K562 (cell line): ENCODE measurements around the gene HNRNPA3. TPM values are rescaled to one million over a fixed set of nuclear protein-coding genes. Genes with fewer than 3 reads are reported as not detected.

Experiments used
- HMG20B ChIP-seq: fragments of 250-450 bp; sonication (Bioruptor Pico); IDR thresholded peaks from 2 replicates; pipeline ENCODE4 v1.5.0; 2021; ENCODE audit warnings: mild to moderate bottlenecking
- MCM3 ChIP-seq: fragments of 450-650 bp; IDR thresholded peaks from 2 replicates; pipeline ENCODE4 v1.6.1; 2016
- MTA3 ChIP-seq: fragments of 450-650 bp; formaldehyde crosslinking; IDR thresholded peaks from 2 replicates; pipeline ENCODE4 v1.6.1; 2017; ENCODE audit warnings: mild to moderate bottlenecking, borderline replicate concordance
- NR1H2 ChIP-seq: sonication (generic); formaldehyde crosslinking; IDR thresholded peaks from 2 replicates; pipeline ENCODE4 v1.4.0; 2020; ENCODE audit warnings: mild to moderate bottlenecking, missing genetic modification reagents
- POU5F1 ChIP-seq: fragments of 150-350 bp; IDR thresholded peaks from 2 replicates; pipeline ENCODE4 v1.6.1; 2014; ENCODE audit warnings: borderline replicate concordance, low read length, low read depth, mild to moderate bottlenecking; ENCODE audit not compliant: partially characterized antibody
- RBFOX2 ChIP-seq: fragments of 200-400 bp; formaldehyde crosslinking; IDR thresholded peaks from 2 replicates; pipeline ENCODE4 v1.6.1; 2017; ENCODE audit warnings: low read depth, mild to moderate bottlenecking, low read length, moderate library complexity
- ZNF253 ChIP-seq: fragments of 250-450 bp; sonication (Bioruptor Pico); conservative IDR thresholded peaks from 2 replicates; pipeline ENCODE4 v1.6.1; 2021; ENCODE audit warnings: mild to moderate bottlenecking
- ZNF316 ChIP-seq: fragments of 450-650 bp; IDR thresholded peaks from 2 replicates; pipeline ENCODE4 v1.6.1; 2016
- ZNF347 ChIP-seq: fragments of 450-650 bp; formaldehyde crosslinking; IDR thresholded peaks from 2 replicates; pipeline ENCODE4 v1.4.0; 2020; ENCODE audit warnings: low read depth, mild to moderate bottlenecking, moderate library complexity
- ZNF384 ChIP-seq: IDR thresholded peaks from 2 replicates; pipeline ENCODE4 v1.6.1; 2012; ENCODE audit warnings: low read depth, low read length, improper control_type of control experiment
- ZNF408 ChIP-seq: fragments of 250-450 bp; sonication (Bioruptor Pico); IDR thresholded peaks from 2 replicates; pipeline ENCODE4 v1.4.0; 2020; ENCODE audit warnings: low read depth, mild to moderate bottlenecking, moderate library complexity
- ZNF507 ChIP-seq: conservative IDR thresholded peaks from 2 replicates; pipeline ENCODE4 v1.6.1; 2017; ENCODE audit warnings: missing genetic modification characterization, missing compliant biosample characterization
- ZNF584 ChIP-seq: fragments of 200-800 bp; sonication (Bioruptor generic); IDR thresholded peaks from 2 replicates; pipeline ENCODE4 v1.6.1; 2016; ENCODE audit warnings: low read depth, mild to moderate bottlenecking, missing genetic modification characterization, missing compliant biosample characterization
- ZNF766 ChIP-seq: fragments of 200-800 bp; sonication (Bioruptor generic); conservative IDR thresholded peaks from 2 replicates; pipeline ENCODE4 v1.6.1; 2016; ENCODE audit warnings: missing genetic modification characterization, missing compliant biosample characterization
- polyA plus RNA-seq, 8 experiments: library from polyadenylated mRNA; depleted of rRNA in 4 of 8; stranded (reverse) in 5 of 8; unstranded in 3 of 8; fragments of >200 nt; fragmentation: Nextera tagmentation in 2 of 8; fragmentation: Illumina TruSeq in 1 of 8; extraction: Ambion mirVana in 2 of 8; extraction: Trizol in 1 of 8; gene quantifications; 2 replicates each; pipeline versions ENCODE4 v1.2.1 to v1.2.3, GENCODE V29; 2011 to 2014; ENCODE audit warnings: inconsistent platforms in 1 of 8, missing spikeins in 1 of 8
- total RNA-seq, 7 experiments: library from RNA; depleted of rRNA in 6 of 7; stranded (reverse); fragments of >200 nt in 6 of 7; fragmentation: Illumina TruSeq in 2 of 7; extraction: Trizol in 2 of 7; gene quantifications; 2 replicates each; pipeline versions ENCODE4 v1.2.1 to v1.2.3, GENCODE V29; 2011 to 2021; ENCODE audit warnings: low replicate concordance in 1 of 7
- TF ChIP-seq, protein P1 (sequence below): fragments of 450-650 bp; IDR thresholded peaks from 2 replicates; pipeline ENCODE4 v1.6.1; 2016; ENCODE audit warnings: mild to moderate bottlenecking, moderate library complexity
- TF ChIP-seq, protein P2 (sequence below): fragments of 250-450 bp; sonication (Bioruptor Pico); IDR thresholded peaks from 2 replicates; pipeline ENCODE4 v1.4.0; 2020; ENCODE audit warnings: mild to moderate bottlenecking, moderate library complexity

HNRNPA3 gene
- total and polyA plus RNA-seq, 9 of the 15 experiments (the other 6 are each of a cell fraction or from before 2014, with no cell fraction given) = 72.8 to 428 (median 192) TPM

DNA sequence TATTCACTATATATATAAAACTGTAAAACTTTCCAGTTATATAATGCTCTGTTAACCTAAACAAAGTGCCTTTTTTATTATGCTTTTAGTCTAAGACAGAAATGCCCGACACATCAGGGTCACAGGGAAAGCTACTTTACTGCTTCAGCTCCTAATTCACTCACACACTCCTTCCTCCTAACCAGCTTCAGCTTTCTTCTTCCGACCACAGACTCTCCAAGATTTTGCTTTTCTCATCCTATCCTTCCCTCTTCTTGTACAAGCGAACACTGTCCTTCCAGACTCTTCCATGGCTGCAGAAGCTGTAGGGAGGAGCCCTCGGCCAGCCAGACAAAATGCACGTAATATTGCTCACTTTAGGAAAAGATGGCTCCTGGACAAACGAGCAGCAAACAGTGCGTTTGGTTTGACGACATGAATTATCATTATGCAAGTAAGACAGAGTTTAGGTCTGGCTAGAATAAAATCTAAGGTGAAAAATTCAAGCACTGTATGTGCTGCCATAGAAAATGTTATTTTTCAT lies 47.5 kb upstream of the HNRNPA3 start (continued):
- TF ChIP-seq, protein P1, sequence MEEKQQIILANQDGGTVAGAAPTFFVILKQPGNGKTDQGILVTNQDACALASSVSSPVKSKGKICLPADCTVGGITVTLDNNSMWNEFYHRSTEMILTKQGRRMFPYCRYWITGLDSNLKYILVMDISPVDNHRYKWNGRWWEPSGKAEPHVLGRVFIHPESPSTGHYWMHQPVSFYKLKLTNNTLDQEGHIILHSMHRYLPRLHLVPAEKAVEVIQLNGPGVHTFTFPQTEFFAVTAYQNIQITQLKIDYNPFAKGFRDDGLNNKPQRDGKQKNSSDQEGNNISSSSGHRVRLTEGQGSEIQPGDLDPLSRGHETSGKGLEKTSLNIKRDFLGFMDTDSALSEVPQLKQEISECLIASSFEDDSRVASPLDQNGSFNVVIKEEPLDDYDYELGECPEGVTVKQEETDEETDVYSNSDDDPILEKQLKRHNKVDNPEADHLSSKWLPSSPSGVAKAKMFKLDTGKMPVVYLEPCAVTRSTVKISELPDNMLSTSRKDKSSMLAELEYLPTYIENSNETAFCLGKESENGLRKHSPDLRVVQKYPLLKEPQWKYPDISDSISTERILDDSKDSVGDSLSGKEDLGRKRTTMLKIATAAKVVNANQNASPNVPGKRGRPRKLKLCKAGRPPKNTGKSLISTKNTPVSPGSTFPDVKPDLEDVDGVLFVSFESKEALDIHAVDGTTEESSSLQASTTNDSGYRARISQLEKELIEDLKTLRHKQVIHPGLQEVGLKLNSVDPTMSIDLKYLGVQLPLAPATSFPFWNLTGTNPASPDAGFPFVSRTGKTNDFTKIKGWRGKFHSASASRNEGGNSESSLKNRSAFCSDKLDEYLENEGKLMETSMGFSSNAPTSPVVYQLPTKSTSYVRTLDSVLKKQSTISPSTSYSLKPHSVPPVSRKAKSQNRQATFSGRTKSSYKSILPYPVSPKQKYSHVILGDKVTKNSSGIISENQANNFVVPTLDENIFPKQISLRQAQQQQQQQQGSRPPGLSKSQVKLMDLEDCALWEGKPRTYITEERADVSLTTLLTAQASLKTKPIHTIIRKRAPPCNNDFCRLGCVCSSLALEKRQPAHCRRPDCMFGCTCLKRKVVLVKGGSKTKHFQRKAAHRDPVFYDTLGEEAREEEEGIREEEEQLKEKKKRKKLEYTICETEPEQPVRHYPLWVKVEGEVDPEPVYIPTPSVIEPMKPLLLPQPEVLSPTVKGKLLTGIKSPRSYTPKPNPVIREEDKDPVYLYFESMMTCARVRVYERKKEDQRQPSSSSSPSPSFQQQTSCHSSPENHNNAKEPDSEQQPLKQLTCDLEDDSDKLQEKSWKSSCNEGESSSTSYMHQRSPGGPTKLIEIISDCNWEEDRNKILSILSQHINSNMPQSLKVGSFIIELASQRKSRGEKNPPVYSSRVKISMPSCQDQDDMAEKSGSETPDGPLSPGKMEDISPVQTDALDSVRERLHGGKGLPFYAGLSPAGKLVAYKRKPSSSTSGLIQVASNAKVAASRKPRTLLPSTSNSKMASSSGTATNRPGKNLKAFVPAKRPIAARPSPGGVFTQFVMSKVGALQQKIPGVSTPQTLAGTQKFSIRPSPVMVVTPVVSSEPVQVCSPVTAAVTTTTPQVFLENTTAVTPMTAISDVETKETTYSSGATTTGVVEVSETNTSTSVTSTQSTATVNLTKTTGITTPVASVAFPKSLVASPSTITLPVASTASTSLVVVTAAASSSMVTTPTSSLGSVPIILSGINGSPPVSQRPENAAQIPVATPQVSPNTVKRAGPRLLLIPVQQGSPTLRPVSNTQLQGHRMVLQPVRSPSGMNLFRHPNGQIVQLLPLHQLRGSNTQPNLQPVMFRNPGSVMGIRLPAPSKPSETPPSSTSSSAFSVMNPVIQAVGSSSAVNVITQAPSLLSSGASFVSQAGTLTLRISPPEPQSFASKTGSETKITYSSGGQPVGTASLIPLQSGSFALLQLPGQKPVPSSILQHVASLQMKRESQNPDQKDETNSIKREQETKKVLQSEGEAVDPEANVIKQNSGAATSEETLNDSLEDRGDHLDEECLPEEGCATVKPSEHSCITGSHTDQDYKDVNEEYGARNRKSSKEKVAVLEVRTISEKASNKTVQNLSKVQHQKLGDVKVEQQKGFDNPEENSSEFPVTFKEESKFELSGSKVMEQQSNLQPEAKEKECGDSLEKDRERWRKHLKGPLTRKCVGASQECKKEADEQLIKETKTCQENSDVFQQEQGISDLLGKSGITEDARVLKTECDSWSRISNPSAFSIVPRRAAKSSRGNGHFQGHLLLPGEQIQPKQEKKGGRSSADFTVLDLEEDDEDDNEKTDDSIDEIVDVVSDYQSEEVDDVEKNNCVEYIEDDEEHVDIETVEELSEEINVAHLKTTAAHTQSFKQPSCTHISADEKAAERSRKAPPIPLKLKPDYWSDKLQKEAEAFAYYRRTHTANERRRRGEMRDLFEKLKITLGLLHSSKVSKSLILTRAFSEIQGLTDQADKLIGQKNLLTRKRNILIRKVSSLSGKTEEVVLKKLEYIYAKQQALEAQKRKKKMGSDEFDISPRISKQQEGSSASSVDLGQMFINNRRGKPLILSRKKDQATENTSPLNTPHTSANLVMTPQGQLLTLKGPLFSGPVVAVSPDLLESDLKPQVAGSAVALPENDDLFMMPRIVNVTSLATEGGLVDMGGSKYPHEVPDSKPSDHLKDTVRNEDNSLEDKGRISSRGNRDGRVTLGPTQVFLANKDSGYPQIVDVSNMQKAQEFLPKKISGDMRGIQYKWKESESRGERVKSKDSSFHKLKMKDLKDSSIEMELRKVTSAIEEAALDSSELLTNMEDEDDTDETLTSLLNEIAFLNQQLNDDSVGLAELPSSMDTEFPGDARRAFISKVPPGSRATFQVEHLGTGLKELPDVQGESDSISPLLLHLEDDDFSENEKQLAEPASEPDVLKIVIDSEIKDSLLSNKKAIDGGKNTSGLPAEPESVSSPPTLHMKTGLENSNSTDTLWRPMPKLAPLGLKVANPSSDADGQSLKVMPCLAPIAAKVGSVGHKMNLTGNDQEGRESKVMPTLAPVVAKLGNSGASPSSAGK = no peak
- TF ChIP-seq ZNF766 (CRISPR knock-in tag) (peak; percentile 44), RBFOX2 (no peak), ZNF253 (CRISPR knock-in tag) (no peak), POU5F1 (no peak), ZNF384 (no peak), ZNF347 (0 out of 2 replicates have a peak, but pooled peaks have one; percentile 22), ZNF584 (CRISPR knock-in tag) (peak; percentile 52; the same call in 1 of the 2 replicates), MCM3 (no peak), ZNF316 (no peak), NR1H2 (CRISPR knock-in tag) (no peak), HMG20B (CRISPR knock-in tag) (no peak), MTA3 (no peak), ZNF507 (tag) (no peak), ZNF408 (CRISPR knock-in tag) (no peak)
- TF ChIP-seq, protein P2, sequence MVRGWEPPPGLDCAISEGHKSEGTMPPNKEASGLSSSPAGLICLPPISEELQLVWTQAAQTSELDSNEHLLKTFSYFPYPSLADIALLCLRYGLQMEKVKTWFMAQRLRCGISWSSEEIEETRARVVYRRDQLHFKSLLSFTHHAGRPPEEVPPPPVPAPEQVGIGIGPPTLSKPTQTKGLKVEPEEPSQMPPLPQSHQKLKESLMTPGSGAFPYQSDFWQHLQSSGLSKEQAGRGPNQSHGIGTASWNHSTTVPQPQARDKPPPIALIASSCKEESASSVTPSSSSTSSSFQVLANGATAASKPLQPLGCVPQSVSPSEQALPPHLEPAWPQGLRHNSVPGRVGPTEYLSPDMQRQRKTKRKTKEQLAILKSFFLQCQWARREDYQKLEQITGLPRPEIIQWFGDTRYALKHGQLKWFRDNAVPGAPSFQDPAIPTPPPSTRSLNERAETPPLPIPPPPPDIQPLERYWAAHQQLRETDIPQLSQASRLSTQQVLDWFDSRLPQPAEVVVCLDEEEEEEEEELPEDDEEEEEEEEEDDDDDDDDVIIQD (CRISPR knock-in tag) = no peak
